Germinal center (tissue), 1 donor: Measurements from ENCODE around the gene CCT2.

Experiments
- DNase-seq: peaks from one replicate; pipeline ENCODE4 v3.0.0; 2012; ENCODE audit warnings: mixed read lengths, low spot score

CCT2 gene

DNA sequence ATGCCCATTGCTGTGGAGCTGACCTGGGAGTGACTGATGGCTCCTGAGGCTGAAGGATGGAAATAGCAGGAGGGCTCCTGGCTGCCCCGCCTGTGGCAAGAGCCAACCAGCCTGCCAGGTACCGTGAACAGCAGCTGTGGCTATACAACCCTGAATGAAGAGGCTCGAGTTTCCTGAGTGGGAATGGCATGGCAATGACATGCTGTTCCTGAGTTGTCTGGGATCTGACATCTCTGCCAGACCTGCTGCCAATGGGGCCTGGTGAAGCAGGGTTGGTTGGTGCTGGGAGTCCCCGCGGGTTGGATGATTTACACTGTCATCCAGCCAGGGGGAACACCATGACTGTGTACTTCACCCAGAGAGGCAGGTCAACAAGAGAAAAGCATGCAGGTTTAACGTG lies 57.3 kb downstream of the CCT2 start:
- no peak for DNase-seq

DNA sequence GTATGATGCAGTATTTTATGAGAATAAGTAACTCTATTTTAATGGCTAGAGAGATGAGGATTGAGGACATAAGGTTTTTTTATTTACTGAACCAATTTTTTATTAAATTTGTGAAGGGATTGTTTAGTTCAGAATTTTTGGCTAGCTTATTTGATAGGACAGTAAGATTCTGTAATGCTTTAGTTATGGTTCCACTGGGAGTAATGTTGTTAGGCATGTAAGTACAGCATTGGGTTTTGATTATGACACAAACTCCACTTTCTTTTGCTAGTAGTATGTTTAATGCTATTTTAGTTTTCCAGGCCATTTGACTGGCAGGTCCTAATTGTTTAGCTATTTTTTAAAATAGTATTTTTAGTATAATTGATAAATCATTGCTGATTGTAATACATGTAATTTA lies 59.3 kb downstream of the CCT2 start:
- no peak for DNase-seq

DNA sequence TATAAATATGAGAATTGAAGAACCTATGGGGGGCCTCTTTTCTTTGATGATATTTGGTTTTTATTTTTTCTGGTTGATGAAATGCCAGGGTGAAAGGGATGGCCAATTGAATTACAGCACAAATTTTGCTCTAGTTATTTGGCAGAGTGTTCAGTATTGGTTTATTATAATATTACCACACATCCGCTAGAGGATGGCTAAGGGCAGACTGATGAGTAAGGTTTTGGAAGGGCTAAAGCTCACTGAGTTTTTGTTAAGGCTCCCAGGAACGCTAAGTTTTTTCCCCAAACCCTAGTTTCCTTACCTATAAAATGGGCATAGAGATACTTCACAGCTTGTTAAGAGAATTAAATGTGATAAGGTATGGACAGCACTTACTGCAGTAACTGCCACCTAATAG lies 59.8 kb downstream of the CCT2 start:
- DNase-seq, result no peak

DNA sequence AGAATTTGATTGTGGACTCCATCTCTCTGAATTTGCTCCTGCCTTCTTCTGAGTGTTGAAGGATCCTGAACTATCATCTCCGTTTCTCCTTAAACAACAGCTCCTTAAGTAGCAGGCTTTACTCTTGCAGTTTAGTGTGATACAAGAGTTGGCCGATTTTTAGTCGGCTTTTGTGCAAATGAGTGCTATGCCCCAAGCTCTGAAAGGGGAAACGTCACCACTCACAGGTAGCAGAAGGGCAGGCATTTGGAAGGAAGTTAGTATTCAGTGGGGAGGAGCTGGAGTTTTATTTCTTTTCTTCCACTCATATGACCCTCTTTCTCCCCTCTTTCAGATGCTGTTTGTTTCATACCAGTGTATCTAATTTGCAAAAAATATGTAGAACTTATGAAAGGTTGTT lies 61.9 kb downstream of the CCT2 start:
- no peak for DNase-seq

DNA sequence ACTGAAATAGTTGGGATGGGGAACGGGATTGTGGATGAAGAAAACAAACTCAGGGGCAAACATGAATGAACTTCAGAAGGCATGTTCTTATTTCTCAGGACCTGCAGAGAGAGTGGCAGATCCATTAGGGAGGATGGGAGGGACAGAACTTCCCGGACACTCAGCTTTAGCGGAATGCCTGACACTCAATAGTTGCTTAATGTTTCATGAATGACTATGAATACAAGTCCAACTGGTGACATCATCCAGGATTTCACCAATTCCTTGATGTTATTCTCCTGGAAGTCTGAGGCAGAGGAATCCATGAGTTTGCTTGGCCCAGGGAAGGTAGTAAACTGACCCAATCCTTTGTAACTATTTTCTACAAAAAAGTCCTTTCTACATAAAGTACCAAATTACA lies 63.2 kb downstream of the CCT2 start:
- no peak for DNase-seq

DNA sequence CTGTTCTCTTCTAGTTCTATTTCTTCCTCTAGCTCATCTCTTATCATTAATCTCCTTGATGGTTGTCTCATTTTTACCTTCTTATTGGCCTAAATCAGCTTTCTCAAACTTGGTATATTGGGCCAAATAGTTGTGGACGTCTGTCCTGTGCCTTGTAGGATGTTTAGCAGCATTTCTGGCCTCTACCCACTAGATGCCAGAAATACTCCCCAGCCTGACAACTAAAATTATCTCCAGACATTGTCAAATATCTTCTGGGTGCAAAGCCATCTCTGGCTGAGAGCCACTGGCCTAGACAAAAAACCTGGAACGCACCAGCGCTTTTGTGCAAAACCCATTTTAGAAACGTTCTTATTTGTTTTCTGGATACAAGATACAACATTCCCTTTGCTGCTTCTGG lies 64.3 kb downstream of the CCT2 start:
- DNase-seq, result no peak
